GM18873 (cell line): ENCODE measurements around the gene OVOL1.
"Not testable (repeated sequence)": the region's sequence is repeated elsewhere in the genome, so short reads cannot be mapped to it uniquely, and the experiment has no call there.

Experiments used
- ATAC-seq: cut with Tn5 transposase; IDR thresholded peaks from one replicate; pipeline ENCODE4 v1.9.1; 2021; ENCODE audit warnings: mild to moderate bottlenecking, moderate library complexity, moderate number of reproducible peaks; ENCODE audit not compliant: unreplicated experiment, low FRiP score

OVOL1 gene

GRCh38 chr11:65786786-65787636 lies at the start of gene OVOL1:
OVOL1 (plus strand) TSS chr11:65787063; CDS start chr11:65787374, 311 bp downstream.
- ATAC-seq, result no peak

- ATAC-seq, result no peak
Observed at GRCh38 chr11:65739022-65739421, 47.8 kb upstream of the OVOL1 start.

- no peak for ATAC-seq
Observed at GRCh38 chr11:65741185-65741584, 45.7 kb upstream of the OVOL1 start.

- ATAC-seq, result no peak
Observed at GRCh38 chr11:65742353-65742752, 44.5 kb upstream of the OVOL1 start.

- no peak for ATAC-seq
Observed at GRCh38 chr11:65743681-65744025, 43.2 kb upstream of the OVOL1 start.

GRCh38 chr11:65744026-65744698 lies 42.7 kb upstream of the OVOL1 start:
- ATAC-seq, result no peak

- ATAC-seq, result no peak
Observed at GRCh38 chr11:65744699-65745042, 42.2 kb upstream of the OVOL1 start.

- no peak for ATAC-seq
Observed at GRCh38 chr11:65745049-65745448, 41.8 kb upstream of the OVOL1 start.

GRCh38 chr11:65762169-65762568 lies 24.7 kb upstream of the OVOL1 start:
- not testable (repeated sequence) for ATAC-seq

- ATAC-seq, result not testable (repeated sequence)
Observed at GRCh38 chr11:65762816-65763215, 24.0 kb upstream of the OVOL1 start.

GRCh38 chr11:65764434-65764833 lies 22.4 kb upstream of the OVOL1 start:
- ATAC-seq, result no peak

GRCh38 chr11:65766535-65766934 lies 20.3 kb upstream of the OVOL1 start:
- no peak for ATAC-seq

GRCh38 chr11:65767406-65767805 lies 19.5 kb upstream of the OVOL1 start:
- no peak for ATAC-seq

- ATAC-seq, result not testable (repeated sequence)
Observed at GRCh38 chr11:65767806-65768205, 19.1 kb upstream of the OVOL1 start.

GRCh38 chr11:65770951-65771567 lies 15.8 kb upstream of the OVOL1 start:
- no peak for ATAC-seq

GRCh38 chr11:65771589-65772112 lies 15.2 kb upstream of the OVOL1 start:
- no peak for ATAC-seq

GRCh38 chr11:65773784-65774411 lies 13.0 kb upstream of the OVOL1 start:
- ATAC-seq, result no peak

GRCh38 chr11:65774525-65775306 lies 12.1 kb upstream of the OVOL1 start:
- ATAC-seq, result no peak

- no peak for ATAC-seq
Observed at GRCh38 chr11:65776196-65776595, 10.7 kb upstream of the OVOL1 start.

GRCh38 chr11:65776710-65777141 lies 10.1 kb upstream of the OVOL1 start:
- ATAC-seq, result no peak
